Neuron (in vitro differentiated cells): Measurements from ENCODE around the gene SLC49A4.
A peak's percentile ranks its signal among the peaks of the same experiment; 100 is the strongest.
"Not testable (repeated sequence)": the region's sequence is repeated elsewhere in the genome, so short reads cannot be mapped to it uniquely, and the experiment has no call there.

ENCODE experiments used
- H2AFZ ChIP-seq: one replicate; pipeline ENCODE4 v1.6.1; 2013; ENCODE audit warnings: low read depth, mild to moderate bottlenecking, inconsistent platforms, low read length, moderate library complexity
- H3K27me3 ChIP-seq: one replicate; pipeline ENCODE4 v1.6.1; 2013; ENCODE audit warnings: low read length; ENCODE audit not compliant: insufficient read depth
- H3K36me3 ChIP-seq: one replicate; pipeline ENCODE4 v1.6.1; 2013; ENCODE audit warnings: low read length; ENCODE audit not compliant: insufficient read depth
- H3K4me1 ChIP-seq: one replicate; pipeline ENCODE4 v1.6.1; 2013; ENCODE audit warnings: low read length; ENCODE audit not compliant: insufficient read depth
- H3K4me3 ChIP-seq: 2 replicates; pipeline ENCODE4 v1.5.1; 2013; ENCODE audit warnings: mild to moderate bottlenecking, low read length, moderate library complexity
- H3K9me3 ChIP-seq: one replicate; pipeline ENCODE4 v1.6.1; 2013; ENCODE audit warnings: low read length

SLC49A4 gene

GRCh38 chr3:122794779-122795673 lies at the start of gene SLC49A4:
SLC49A4 (plus strand) TSS chr3:122795069; CDS start chr3:122795193, 124 bp downstream.
- peak within 1 kb of the TSS; percentile 51 for H3K4me3 ChIP-seq
- peaks cover 19% of the 10 kb centered on the region for H3K4me1 ChIP-seq
- H3K36me3 ChIP-seq = no peaks in the 10 kb centered on the region
- H3K9me3 ChIP-seq = no peaks in the 10 kb centered on the region
- H3K27me3 ChIP-seq = no peaks in the 10 kb centered on the region
- H2AFZ ChIP-seq = peak within 1 kb of the TSS; percentile 33

GRCh38 chr3:122745369-122746021 lies 49.4 kb upstream of the SLC49A4 start:
- Histone ChIP-seq H3K36me3 (peaks cover 4% of the 10 kb centered on the region), H3K9me3 (peaks cover 3% of the 10 kb centered on the region), H3K27me3 (no peaks in the 10 kb centered on the region), H2AFZ (no peak overlapping the region), H3K4me1 (no peaks in the 10 kb centered on the region), H3K4me3 (no peak overlapping the region)

GRCh38 chr3:122747295-122747694 lies 47.6 kb upstream of the SLC49A4 start:
- not testable (repeated sequence) for H2AFZ ChIP-seq, H3K27me3 ChIP-seq, H3K4me3 ChIP-seq, H3K9me3 ChIP-seq, H3K36me3 ChIP-seq, H3K4me1 ChIP-seq

- Histone ChIP-seq H3K4me3 (no peak overlapping the region), H2AFZ (no peak overlapping the region), H3K9me3 (no peaks in the 10 kb centered on the region), H3K27me3 (no peaks in the 10 kb centered on the region), H3K4me1 (no peaks in the 10 kb centered on the region), H3K36me3 (peaks cover 10% of the 10 kb centered on the region)
Observed at GRCh38 chr3:122748347-122748746, 46.5 kb upstream of the SLC49A4 start.

GRCh38 chr3:122754929-122755328 lies 39.9 kb upstream of the SLC49A4 start:
- no peaks in the 10 kb centered on the region for H3K4me1 ChIP-seq

GRCh38 chr3:122755491-122755890 lies 39.4 kb upstream of the SLC49A4 start:
- Histone ChIP-seq H3K36me3 (peaks cover 23% of the 10 kb centered on the region), H3K4me3 (no peak overlapping the region), H3K27me3 (no peaks in the 10 kb centered on the region), H3K4me1 (no peaks in the 10 kb centered on the region), H2AFZ (no peak overlapping the region), H3K9me3 (no peaks in the 10 kb centered on the region)

More at GRCh38 chr3:122754929-122755328, 39.9 kb upstream of the SLC49A4 start:
- Histone ChIP-seq H3K9me3 (no peaks in the 10 kb centered on the region), H2AFZ (no peak overlapping the region), H3K4me3 (no peak overlapping the region), H3K27me3 (no peaks in the 10 kb centered on the region), H3K36me3 (peaks cover 23% of the 10 kb centered on the region)

GRCh38 chr3:122758877-122759560 lies 35.9 kb upstream of the SLC49A4 start:
- H3K4me1 ChIP-seq = no peaks in the 10 kb centered on the region
- no peak overlapping the region for H3K4me3 ChIP-seq
- H3K36me3 ChIP-seq = peaks cover 11% of the 10 kb centered on the region
- H3K27me3 ChIP-seq = no peaks in the 10 kb centered on the region
- H3K9me3 ChIP-seq = no peaks in the 10 kb centered on the region
- H2AFZ ChIP-seq = no peak overlapping the region

- no peaks in the 10 kb centered on the region for H3K27me3 ChIP-seq
- H3K4me1 ChIP-seq = no peaks in the 10 kb centered on the region
- H3K4me3 ChIP-seq = no peak overlapping the region
- no peaks in the 10 kb centered on the region for H3K9me3 ChIP-seq
- H3K36me3 ChIP-seq = no peaks in the 10 kb centered on the region
- no peak overlapping the region for H2AFZ ChIP-seq
Observed at GRCh38 chr3:122760453-122761271, 34.2 kb upstream of the SLC49A4 start.

GRCh38 chr3:122766430-122766829 lies 28.4 kb upstream of the SLC49A4 start:
- Histone ChIP-seq H3K27me3 (no peaks in the 10 kb centered on the region), H3K36me3 (peaks cover 8% of the 10 kb centered on the region), H3K4me3 (no peak overlapping the region), H3K4me1 (no peaks in the 10 kb centered on the region), H3K9me3 (no peaks in the 10 kb centered on the region), H2AFZ (no peak overlapping the region)

GRCh38 chr3:122767540-122768372 lies 27.1 kb upstream of the SLC49A4 start:
- Histone ChIP-seq H3K4me3 (no peak overlapping the region), H3K36me3 (peaks cover 8% of the 10 kb centered on the region), H2AFZ (no peak overlapping the region), H3K4me1 (no peaks in the 10 kb centered on the region), H3K9me3 (no peaks in the 10 kb centered on the region), H3K27me3 (no peaks in the 10 kb centered on the region)

- Histone ChIP-seq H3K9me3 (no peaks in the 10 kb centered on the region), H3K4me3 (no peak overlapping the region), H3K4me1 (no peaks in the 10 kb centered on the region), H2AFZ (no peak overlapping the region), H3K36me3 (peaks cover 8% of the 10 kb centered on the region), H3K27me3 (no peaks in the 10 kb centered on the region)
Observed at GRCh38 chr3:122770521-122771202, 24.2 kb upstream of the SLC49A4 start.
